ENCODE results near the gene MAPT.

DNA sequence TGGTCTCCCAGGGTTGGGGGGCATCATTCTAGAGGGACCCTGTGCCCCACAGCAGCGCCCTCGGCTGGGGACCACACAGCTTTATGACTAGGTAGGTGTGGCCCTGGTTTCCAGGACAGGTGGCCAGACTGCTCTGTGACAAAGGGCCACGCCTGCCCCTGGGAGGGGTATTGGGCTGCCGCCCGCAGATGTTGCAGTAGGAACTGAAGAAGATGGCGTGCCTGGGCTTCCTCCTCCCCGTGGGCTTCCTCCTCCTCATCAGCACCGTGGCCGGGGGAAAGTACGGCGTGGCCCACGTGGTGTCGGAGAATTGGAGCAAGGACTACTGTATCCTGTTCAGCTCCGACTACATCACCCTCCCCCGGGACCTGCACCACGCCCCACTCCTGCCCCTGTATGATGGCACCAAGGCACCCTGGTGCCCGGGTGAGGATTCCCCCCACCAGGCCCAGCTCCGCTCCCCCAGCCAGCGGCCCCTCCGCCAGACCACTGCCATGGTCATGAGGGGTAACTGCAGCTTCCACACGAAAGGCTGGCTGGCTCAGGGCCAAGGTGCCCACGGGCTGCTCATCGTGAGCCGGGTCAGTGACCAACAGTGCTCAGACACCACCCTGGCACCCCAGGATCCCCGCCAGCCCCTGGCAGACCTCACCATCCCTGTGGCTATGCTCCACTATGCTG, 49.5 kb upstream of the MAPT start, which contains the start of gene SPPL2C:
- TF ChIP-seq, protein P1, sequence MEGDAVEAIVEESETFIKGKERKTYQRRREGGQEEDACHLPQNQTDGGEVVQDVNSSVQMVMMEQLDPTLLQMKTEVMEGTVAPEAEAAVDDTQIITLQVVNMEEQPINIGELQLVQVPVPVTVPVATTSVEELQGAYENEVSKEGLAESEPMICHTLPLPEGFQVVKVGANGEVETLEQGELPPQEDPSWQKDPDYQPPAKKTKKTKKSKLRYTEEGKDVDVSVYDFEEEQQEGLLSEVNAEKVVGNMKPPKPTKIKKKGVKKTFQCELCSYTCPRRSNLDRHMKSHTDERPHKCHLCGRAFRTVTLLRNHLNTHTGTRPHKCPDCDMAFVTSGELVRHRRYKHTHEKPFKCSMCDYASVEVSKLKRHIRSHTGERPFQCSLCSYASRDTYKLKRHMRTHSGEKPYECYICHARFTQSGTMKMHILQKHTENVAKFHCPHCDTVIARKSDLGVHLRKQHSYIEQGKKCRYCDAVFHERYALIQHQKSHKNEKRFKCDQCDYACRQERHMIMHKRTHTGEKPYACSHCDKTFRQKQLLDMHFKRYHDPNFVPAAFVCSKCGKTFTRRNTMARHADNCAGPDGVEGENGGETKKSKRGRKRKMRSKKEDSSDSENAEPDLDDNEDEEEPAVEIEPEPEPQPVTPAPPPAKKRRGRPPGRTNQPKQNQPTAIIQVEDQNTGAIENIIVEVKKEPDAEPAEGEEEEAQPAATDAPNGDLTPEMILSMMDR (conservative IDR thresholded peaks at IDR 0.05; ENCODE audit: low read depth, low read length): no peak
- TF ChIP-seq RFX5 (IDR thresholded peaks at IDR 0.05; ENCODE audit: low read depth, low read length) (no peak), CEBPB (IDR thresholded peaks at IDR 0.05; ENCODE audit: low read depth, low read length) (no peak), RCOR1 (IDR thresholded peaks at IDR 0.05; ENCODE audit: insufficient replicate concordance, low read length) (no peak), POLR2A (IDR thresholded peaks at IDR 0.05; ENCODE audit: low read depth, low read length) (no peak), SMC3 (IDR thresholded peaks at IDR 0.05; ENCODE audit: low read depth, low read length) (no peak), RAD21 (IDR thresholded peaks at IDR 0.05; ENCODE audit: low read length) (no peak), MAFK (IDR thresholded peaks at IDR 0.05; ENCODE audit: low read depth, low read length) (no peak)
- TF ChIP-seq, protein P2, sequence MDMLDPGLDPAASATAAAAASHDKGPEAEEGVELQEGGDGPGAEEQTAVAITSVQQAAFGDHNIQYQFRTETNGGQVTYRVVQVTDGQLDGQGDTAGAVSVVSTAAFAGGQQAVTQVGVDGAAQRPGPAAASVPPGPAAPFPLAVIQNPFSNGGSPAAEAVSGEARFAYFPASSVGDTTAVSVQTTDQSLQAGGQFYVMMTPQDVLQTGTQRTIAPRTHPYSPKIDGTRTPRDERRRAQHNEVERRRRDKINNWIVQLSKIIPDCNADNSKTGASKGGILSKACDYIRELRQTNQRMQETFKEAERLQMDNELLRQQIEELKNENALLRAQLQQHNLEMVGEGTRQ (IDR thresholded peaks at IDR 0.05; ENCODE audit: low read depth, low read length): no peak

Data from IMR-90 (cell line).